WTC11 (cell line): ENCODE data around the gene ASTN2. TPM values are rescaled to one million over a fixed set of nuclear protein-coding genes. Genes with fewer than 3 reads are reported as not detected.

Source experiments
- ATAC-seq: fragments of 200-7000 bp; cut with Tn5 transposase; 2 replicates; pipeline ENCODE4 v1.10.0; 2021; ENCODE audit warnings: mild to moderate bottlenecking, moderate library complexity
- CTCF ChIA-PET: fragments of 300-600 bp; sonication (Branson Sonifier 250); formaldehyde crosslinking; loops from one replicate; lab custom pipeline; 2021; ENCODE audit warnings: antibody characterized with exemption; lab: Charles Lee
- POLR2A ChIA-PET: fragments of 350-600 bp; sonication (Branson Sonifier 250); formaldehyde crosslinking; loops from one replicate; lab custom pipeline; 2021; ENCODE audit warnings: antibody characterized with exemption; lab: Charles Lee
- DNase-seq: peaks from one replicate; pipeline ENCODE4 v3.0.0; 2021; ENCODE audit warnings: low spot score
- H3K27ac Mint-ChIP-seq: 2 replicates; pipeline ENCODE4 v1.8.0; 2021; ENCODE audit warnings: mixed read lengths
- H3K27me3 Mint-ChIP-seq: 2 replicates; pipeline ENCODE4 v1.8.0; 2021; ENCODE audit warnings: low read depth, mild to moderate bottlenecking, moderate library complexity, mixed read lengths
- H3K36me3 Mint-ChIP-seq: 2 replicates; pipeline ENCODE4 v1.8.0; 2021; ENCODE audit warnings: mixed read lengths
- H3K4me1 Mint-ChIP-seq: 2 replicates; pipeline ENCODE4 v1.8.0; 2022; ENCODE audit warnings: mixed read lengths
- H3K4me3 Mint-ChIP-seq: 2 replicates; pipeline ENCODE4 v1.8.0; 2021; ENCODE audit warnings: mild to moderate bottlenecking, moderate library complexity, mixed read lengths
- H3K9me3 Mint-ChIP-seq: 2 replicates; pipeline ENCODE4 v1.8.0; 2021; ENCODE audit warnings: mixed read lengths
- ATF6 ChIP-seq: sonication (generic); formaldehyde crosslinking; IDR thresholded peaks from 2 replicates; pipeline ENCODE4 v1.8.1; 2023; ENCODE audit warnings: mild to moderate bottlenecking, missing genetic modification reagents
- E2F5 ChIP-seq: sonication (generic); formaldehyde crosslinking; IDR thresholded peaks from 2 replicates; pipeline ENCODE4 v1.8.1; 2022; ENCODE audit warnings: mild to moderate bottlenecking, moderate library complexity, missing genetic modification reagents
- EMX1 ChIP-seq: fragments of 250-450 bp; sonication (Bioruptor Pico); IDR thresholded peaks from 2 replicates; pipeline ENCODE4 v1.8.0; 2021; ENCODE audit warnings: mild to moderate bottlenecking
- ETV6 ChIP-seq: sonication (generic); formaldehyde crosslinking; IDR thresholded peaks from 2 replicates; pipeline ENCODE4 v1.8.1; 2022; ENCODE audit warnings: mild to moderate bottlenecking, missing genetic modification reagents
- GRHL2 ChIP-seq: fragments of 250-450 bp; sonication (Bioruptor Pico); IDR thresholded peaks from 2 replicates; pipeline ENCODE4 v1.8.0; 2022; ENCODE audit warnings: mild to moderate bottlenecking, moderate library complexity; ENCODE audit not compliant: insufficient replicate concordance, severe bottlenecking
- HMGXB4 ChIP-seq: sonication (generic); formaldehyde crosslinking; IDR thresholded peaks from 2 replicates; pipeline ENCODE4 v1.8.1; 2023; ENCODE audit warnings: mild to moderate bottlenecking, moderate library complexity, missing genetic modification reagents
- JAZF1 ChIP-seq: fragments of 250-450 bp; sonication (Bioruptor Pico); IDR thresholded peaks from 2 replicates; pipeline ENCODE4 v1.9.0; 2021; ENCODE audit warnings: moderate library complexity, mild to moderate bottlenecking, inconsistent platforms
- MYBL2 ChIP-seq: sonication (generic); formaldehyde crosslinking; IDR thresholded peaks from 2 replicates; pipeline ENCODE4 v1.8.1; 2023; ENCODE audit warnings: mild to moderate bottlenecking, moderate library complexity, missing genetic modification reagents
- NFE2L1 ChIP-seq: sonication (generic); formaldehyde crosslinking; IDR thresholded peaks from 2 replicates; pipeline ENCODE4 v1.8.1; 2023; ENCODE audit warnings: missing genetic modification reagents
- NR1H2 ChIP-seq: sonication (generic); formaldehyde crosslinking; IDR thresholded peaks from 2 replicates; pipeline ENCODE4 v1.9.0; 2021; ENCODE audit warnings: mild to moderate bottlenecking, moderate library complexity, missing genetic modification reagents
- PREB ChIP-seq: sonication (generic); formaldehyde crosslinking; IDR thresholded peaks from 2 replicates; pipeline ENCODE4 v1.8.1; 2022; ENCODE audit warnings: mild to moderate bottlenecking, missing genetic modification reagents, moderate library complexity, borderline replicate concordance
- SOX15 ChIP-seq: fragments of 250-450 bp; sonication (Bioruptor Pico); IDR thresholded peaks from 2 replicates; pipeline ENCODE4 v1.9.0; 2021; ENCODE audit warnings: mild to moderate bottlenecking
- ZBTB43 ChIP-seq: sonication (generic); formaldehyde crosslinking; IDR thresholded peaks from 2 replicates; pipeline ENCODE4 v1.8.1; 2023; ENCODE audit warnings: mild to moderate bottlenecking, missing genetic modification reagents
- ZMAT4 ChIP-seq: fragments of 250-450 bp; sonication (Bioruptor Pico); IDR thresholded peaks from 2 replicates; pipeline ENCODE4 v1.9.0; 2021; ENCODE audit warnings: mild to moderate bottlenecking
- ZNF121 ChIP-seq: sonication (generic); formaldehyde crosslinking; IDR thresholded peaks from 2 replicates; pipeline ENCODE4 v1.8.0; 2023; ENCODE audit warnings: missing genetic modification reagents
- ZNF423 ChIP-seq: fragments of 250-450 bp; sonication (Bioruptor Pico); IDR thresholded peaks from 2 replicates; pipeline ENCODE4 v2.1.2; 2022; ENCODE audit warnings: mild to moderate bottlenecking, moderate library complexity
- ZSCAN18 ChIP-seq: fragments of 250-450 bp; sonication (Bioruptor Pico); IDR thresholded peaks from 2 replicates; pipeline ENCODE4 v2.1.2; 2022; ENCODE audit warnings: mild to moderate bottlenecking, moderate library complexity
- total RNA-seq: library from RNA; stranded (reverse); gene quantifications from 3 replicates; pipeline ENCODE4 v1.2.3, GENCODE V29; 2021

ASTN2 gene
- total RNA-seq, 1 experiment from 2014 or later: 16.2 TPM

- TF ChIP-seq PREB (no peak), ZBTB43 (CRISPR knock-in tag) (no peak), E2F5 (no peak), ZMAT4 (no peak)
These were observed 414.0 kb downstream of the ASTN2 start (continued) for GRCh38 chr9:117000834-117001233.

- CTCF ChIA-PET: no interaction called here
These were observed 414.6 kb downstream of the ASTN2 start for GRCh38 chr9:117000196-117000723.

More at GRCh38 chr9:117000196-117000723, 414.6 kb downstream of the ASTN2 start:
- TF ChIP-seq HMGXB4 (no peak), ZMAT4 (no peak), ATF6 (CRISPR knock-in tag) (no peak), NR1H2 (no peak), ZSCAN18 (CRISPR knock-in tag) (no peak), SOX15 (CRISPR knock-in tag) (no peak), NFE2L1 (CRISPR knock-in tag) (no peak), ZNF121 (CRISPR knock-in tag) (no peak), JAZF1 (CRISPR knock-in tag) (no peak), ETV6 (CRISPR knock-in tag) (no peak), MYBL2 (CRISPR knock-in tag) (no peak), GRHL2 (CRISPR knock-in tag) (no peak), EMX1 (no peak), ZNF423 (no peak)
- no peak overlapping the region for H3K4me3 Mint-ChIP-seq
- no peaks in the 10 kb centered on the region for H3K9me3 Mint-ChIP-seq
- no peaks in the 10 kb centered on the region for H3K36me3 Mint-ChIP-seq
- no peak overlapping the region for H3K27ac Mint-ChIP-seq
- no peaks in the 10 kb centered on the region for H3K4me1 Mint-ChIP-seq
- POLR2A ChIA-PET: no interaction called here
- DNase-seq: no peak
- no peak for ATAC-seq
- no peaks in the 10 kb centered on the region for H3K27me3 Mint-ChIP-seq
